Esophagus squamous epithelium (tissue), 5 donors: Measurements from ENCODE around the gene KCNJ6. TPM values are rescaled to one million over a fixed set of nuclear protein-coding genes. Genes with fewer than 3 reads are reported as not detected.

Experiments
- DNase-seq: peaks from one replicate; lab custom pipeline; 2025; lab: John Stamatoyannopoulos, UW
- H3K27ac ChIP-seq, 4 donors: fragments of 200-600 bp; sonication (generic); one replicate each; pipeline ENCODE4 v1.5.1; 2016 to 2019; ENCODE audit warnings: mild to moderate bottlenecking in 1 of 4
- H3K27me3 ChIP-seq, 4 donors: fragments of 200-600 bp; sonication (generic); 1 replicate in 3 of 4; 2 replicates in 1 of 4; pipeline versions ENCODE4 v1.5.1 to v1.6.0; 2017 to 2021; ENCODE audit warnings: antibody characterized with exemption in 1 of 4
- H3K36me3 ChIP-seq, 3 donors: fragments of 200-600 bp; sonication (generic); one replicate each; pipeline ENCODE4 v1.5.1; 2016 to 2019
- H3K4me1 ChIP-seq, 3 donors: fragments of 200-600 bp; sonication (generic); one replicate each; pipeline ENCODE4 v1.5.1; 2017 to 2019
- H3K4me3 ChIP-seq, 4 donors: fragments of 200-600 bp; sonication (generic); 1 replicate in 3 of 4; 2 replicates in 1 of 4; pipeline ENCODE4 v1.5.1; 2016 to 2019; ENCODE audit warnings: mild to moderate bottlenecking in 2 of 4, moderate library complexity in 1 of 4
- H3K9me3 ChIP-seq, 3 donors: fragments of 200-600 bp; sonication (generic); one replicate each; pipeline ENCODE4 v1.5.1; 2016 to 2019
- POLR2A ChIP-seq, 4 donors: fragments of 450-650 bp; IDR thresholded peaks; one replicate each; pipeline ENCODE4 v1.6.1; 2017; ENCODE audit warnings: antibody characterized with exemption in 4 of 4, mild to moderate bottlenecking in 4 of 4, moderate library complexity in 3 of 4
- WGBS, 2 donors: methylation state at CpG; one replicate each; pipeline ENCODE4 v1.1.5; 2018; 5-methylcytosine and 5-hydroxymethylcytosine counted together
- intact Hi-C: fragments of 100-400 bp; cut with DNase I; formaldehyde crosslinking; loops from one replicate; pipeline ENCODE4 v1.15.0; 2022
- total RNA-seq, 4 donors: library from RNA; depleted of rRNA; stranded (reverse); fragments of >200 nt; gene quantifications; one replicate each; pipeline ENCODE4 v1.1.0, GENCODE V29; 2016
- TF ChIP-seq, protein P1 (sequence below), 6 experiments: fragments of 450-650 bp in 4 of 6; fragments of 200-600 bp in 2 of 6; sonication (generic) in 2 of 6; IDR thresholded peaks; one replicate each; pipeline ENCODE4 v1.5.1; 2016 to 2019; ENCODE audit warnings: antibody characterized with exemption in 6 of 6, mild to moderate bottlenecking in 4 of 6, moderate library complexity in 4 of 6
- donor health status: DM: yes; HTN: yes; CAD: no.

The KCNJ6 gene
- total RNA-seq, 4 donors from 2014 or later = not detected

DNA sequence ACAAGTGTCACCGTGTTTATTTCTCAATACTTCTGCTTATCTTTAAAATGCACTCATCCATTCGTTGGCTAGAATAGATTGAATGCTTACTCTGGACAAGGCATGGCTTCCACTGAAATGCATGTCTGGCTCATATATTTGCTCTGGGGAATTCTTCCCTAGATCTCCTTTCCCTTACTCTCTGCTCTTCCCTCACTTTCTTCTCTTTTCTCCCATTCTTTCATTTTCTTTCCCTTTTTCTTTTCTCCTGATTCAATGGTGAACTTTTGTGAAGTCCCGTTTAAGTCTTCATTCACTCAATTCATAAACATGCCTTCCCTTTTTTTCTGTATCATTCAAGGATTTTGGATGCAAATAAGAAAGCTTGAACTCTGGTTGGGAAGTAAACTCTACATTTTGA lies 315.2 kb downstream of the KCNJ6 start:
- DNase-seq = no peak
- Histone ChIP-seq H3K36me3 (no peaks in the 10 kb centered on the region), H3K27me3 (peaks cover 0 to 10% (median 0%) of the 10 kb centered on the region in 4 donors), H3K27ac (no peak overlapping the region), H3K4me1 (no peaks in the 10 kb centered on the region), H3K4me3 (no peak overlapping the region), H3K9me3 (peaks cover 0 to 5% (median 0%) of the 10 kb centered on the region in 3 donors)
- TF ChIP-seq, protein P1, sequence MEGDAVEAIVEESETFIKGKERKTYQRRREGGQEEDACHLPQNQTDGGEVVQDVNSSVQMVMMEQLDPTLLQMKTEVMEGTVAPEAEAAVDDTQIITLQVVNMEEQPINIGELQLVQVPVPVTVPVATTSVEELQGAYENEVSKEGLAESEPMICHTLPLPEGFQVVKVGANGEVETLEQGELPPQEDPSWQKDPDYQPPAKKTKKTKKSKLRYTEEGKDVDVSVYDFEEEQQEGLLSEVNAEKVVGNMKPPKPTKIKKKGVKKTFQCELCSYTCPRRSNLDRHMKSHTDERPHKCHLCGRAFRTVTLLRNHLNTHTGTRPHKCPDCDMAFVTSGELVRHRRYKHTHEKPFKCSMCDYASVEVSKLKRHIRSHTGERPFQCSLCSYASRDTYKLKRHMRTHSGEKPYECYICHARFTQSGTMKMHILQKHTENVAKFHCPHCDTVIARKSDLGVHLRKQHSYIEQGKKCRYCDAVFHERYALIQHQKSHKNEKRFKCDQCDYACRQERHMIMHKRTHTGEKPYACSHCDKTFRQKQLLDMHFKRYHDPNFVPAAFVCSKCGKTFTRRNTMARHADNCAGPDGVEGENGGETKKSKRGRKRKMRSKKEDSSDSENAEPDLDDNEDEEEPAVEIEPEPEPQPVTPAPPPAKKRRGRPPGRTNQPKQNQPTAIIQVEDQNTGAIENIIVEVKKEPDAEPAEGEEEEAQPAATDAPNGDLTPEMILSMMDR (IDR thresholded peaks at IDR 0.05) = no peak
- TF ChIP-seq POLR2A (IDR thresholded peaks at IDR 0.05) = no peak
- intact Hi-C loops = no loop called here
- 83% methylated on average over 3 of the region's 3 CpGs for WGBS, 2 donors

DNA sequence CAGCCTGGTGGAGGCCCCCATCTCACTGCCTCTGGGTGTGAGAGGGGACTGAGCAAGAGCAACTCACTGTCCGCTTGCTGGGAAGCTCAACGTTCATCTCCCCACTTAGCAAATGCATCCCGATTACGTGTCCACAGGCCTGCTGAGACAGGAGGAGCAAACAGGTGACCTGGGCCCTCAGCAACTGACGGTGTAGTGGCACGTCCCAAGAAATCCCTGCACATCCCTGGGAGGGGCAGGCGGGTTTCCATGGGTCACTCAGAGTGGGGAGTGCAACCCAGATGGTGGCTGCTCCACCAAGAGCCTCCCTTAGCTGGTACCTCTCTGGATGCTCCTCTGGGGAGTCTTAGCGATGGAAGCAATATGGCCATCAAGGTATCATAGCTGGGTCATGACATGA lies 320.3 kb downstream of the KCNJ6 start:
- intact Hi-C loops = no loop called here
- TF ChIP-seq, protein P1 (IDR thresholded peaks at IDR 0.05) = no peak
- no peak for TF ChIP-seq POLR2A (IDR thresholded peaks at IDR 0.05)
- DNase-seq = no peak

DNA sequence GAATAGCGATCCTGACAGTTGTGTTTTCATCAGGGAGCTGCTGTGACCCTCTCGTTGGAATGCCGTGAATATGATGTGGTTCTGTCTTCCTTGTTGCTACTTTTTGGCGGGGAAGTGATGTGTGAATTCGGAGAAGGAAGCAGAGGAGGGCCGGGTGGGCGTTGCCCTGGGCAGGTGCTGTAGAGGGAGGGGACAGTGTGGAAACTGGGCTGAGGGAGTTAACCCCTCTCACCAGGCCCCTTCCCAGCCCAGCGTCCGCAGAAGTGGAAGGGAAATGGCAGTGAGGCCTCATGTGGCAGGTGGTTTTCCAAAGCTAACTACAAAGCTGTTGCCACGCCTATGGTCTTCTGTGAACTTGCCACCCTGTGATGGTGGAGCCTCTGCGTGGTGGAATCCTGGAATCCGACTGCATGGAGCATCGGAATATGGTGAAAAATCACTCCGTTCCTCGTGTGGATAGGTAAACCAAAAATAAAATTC lies 321.7 kb downstream of the KCNJ6 start:
- 82 to 84% methylated on average over 15 of the region's 15 CpGs for whole genome bisulfite sequencing, 2 donors
- TF ChIP-seq POLR2A (IDR thresholded peaks at IDR 0.05) = no peak
- TF ChIP-seq, protein P1 (IDR thresholded peaks at IDR 0.05) = no peak

More for the DNA sequence above, 320.3 kb downstream of the KCNJ6 start:
- H3K27ac ChIP-seq = no peak overlapping the region
- H3K4me1 ChIP-seq = no peaks in the 10 kb centered on the region
- no peaks in the 10 kb centered on the region for H3K27me3 ChIP-seq
- H3K4me3 ChIP-seq = no peak overlapping the region
- no peaks in the 10 kb centered on the region for H3K36me3 ChIP-seq
- 70% methylated on average over 4 of the region's 8 CpGs; no CpG with 5 or more reads in 1 of the 2 donors for WGBS, 2 donors
- H3K9me3 ChIP-seq = peaks cover 0 to 5% (median 0%) of the 10 kb centered on the region in 3 donors

DNA sequence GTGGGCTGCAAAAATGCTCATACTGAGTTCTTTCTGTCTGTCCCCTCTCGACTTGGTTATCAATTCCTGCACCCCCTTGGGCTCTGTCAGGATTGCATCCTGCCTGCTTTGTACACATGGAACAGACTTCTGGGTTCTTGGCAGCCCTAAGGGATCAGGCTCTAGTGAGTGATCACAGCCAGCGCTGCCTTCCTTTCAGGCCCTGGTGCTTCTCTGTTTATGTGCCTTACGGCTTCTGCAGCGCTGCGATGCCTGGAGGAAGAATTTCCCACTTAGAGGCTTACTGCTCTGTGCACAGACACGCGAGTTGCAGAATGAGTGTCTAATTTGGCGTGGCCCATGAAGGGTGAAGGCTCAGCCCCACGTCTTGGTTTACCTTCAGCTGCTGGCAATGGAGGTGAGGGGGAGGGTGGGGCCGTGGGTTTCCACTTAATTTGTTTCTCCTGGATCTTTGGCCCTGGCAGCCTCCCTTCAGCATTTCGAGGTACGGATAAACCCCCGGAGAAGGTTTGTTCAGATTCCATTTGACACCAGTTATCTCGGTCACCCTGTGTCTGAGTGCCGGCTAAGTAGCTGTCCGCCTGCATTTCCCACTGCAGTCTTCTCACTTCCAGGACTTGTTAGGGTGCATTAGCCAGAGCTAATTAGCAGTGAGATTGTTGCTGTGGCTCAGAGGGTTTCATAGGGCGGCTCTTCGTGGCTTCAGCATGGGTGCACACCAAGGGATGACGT lies 322.4 kb downstream of the KCNJ6 start:
- 47 to 54% methylated on average over 7 to 16 of the region's 19 CpGs for WGBS, 2 donors
- intact Hi-C loops = no loop called here
- no peaks in the 10 kb centered on the region for H3K27me3 ChIP-seq
- H3K36me3 ChIP-seq = no peaks in the 10 kb centered on the region
- DNase-seq = no peak
- no peak overlapping the region for H3K27ac ChIP-seq
- no peaks in the 10 kb centered on the region for H3K4me1 ChIP-seq
- H3K4me3 ChIP-seq = no peak overlapping the region
- peaks cover 0 to 5% (median 0%) of the 10 kb centered on the region in 3 donors for H3K9me3 ChIP-seq
- TF ChIP-seq POLR2A (IDR thresholded peaks at IDR 0.05) = no peak
- TF ChIP-seq, protein P1 (IDR thresholded peaks at IDR 0.05) = no peak

More for the DNA sequence above, 321.7 kb downstream of the KCNJ6 start:
- Histone ChIP-seq H3K27ac (no peak overlapping the region), H3K9me3 (peaks cover 0 to 5% (median 0%) of the 10 kb centered on the region in 3 donors), H3K27me3 (no peaks in the 10 kb centered on the region), H3K4me1 (no peaks in the 10 kb centered on the region), H3K36me3 (no peaks in the 10 kb centered on the region), H3K4me3 (no peak overlapping the region)
- intact Hi-C loops = no loop called here
- DNase-seq = no peak

DNA sequence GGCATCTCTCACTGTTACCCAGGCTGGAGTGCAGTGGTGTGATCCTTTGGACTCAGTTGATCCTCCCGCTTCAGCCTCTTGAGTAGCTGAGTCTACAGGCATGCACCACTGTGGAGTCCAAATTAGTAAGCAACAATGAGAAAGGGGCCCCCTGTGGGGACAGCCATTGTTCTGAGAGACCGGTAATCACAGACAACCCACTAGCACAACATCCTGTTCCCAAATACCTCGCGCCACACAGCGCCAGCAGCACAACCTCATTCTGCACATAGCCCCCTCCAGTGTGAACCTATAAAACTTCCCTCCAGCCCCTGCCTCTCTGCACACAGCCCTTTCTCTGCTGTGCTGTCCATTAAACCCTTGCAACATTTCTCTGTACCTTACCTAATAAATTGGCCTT lies 323.2 kb downstream of the KCNJ6 start:
- no peak for TF ChIP-seq POLR2A (IDR thresholded peaks at IDR 0.05)
- TF ChIP-seq, protein P1 (IDR thresholded peaks at IDR 0.05) = no peak
- 66 to 80% methylated on average over 4 to 5 of the region's 5 CpGs for WGBS, 2 donors
- no peaks in the 10 kb centered on the region for H3K27me3 ChIP-seq
- no peaks in the 10 kb centered on the region for H3K36me3 ChIP-seq
- H3K27ac ChIP-seq = no peak overlapping the region
- H3K4me1 ChIP-seq = no peaks in the 10 kb centered on the region
- DNase-seq = no peak
- no peak overlapping the region for H3K4me3 ChIP-seq
- H3K9me3 ChIP-seq = peaks cover 0 to 5% (median 0%) of the 10 kb centered on the region in 3 donors
- intact Hi-C loops = no loop called here
